Ishikawa (cell line): Measurements from ENCODE around the gene DENND4B.

Experiments used
- CEBPB ChIP-seq: IDR thresholded peaks from 2 replicates; pipeline ENCODE4 v1.6.1; 2012
- CREB1 ChIP-seq: IDR thresholded peaks from 2 replicates; pipeline ENCODE4 v1.6.1; 2012; ENCODE audit warnings: low read depth
- EGR1 ChIP-seq: IDR thresholded peaks from 2 replicates; pipeline ENCODE4 v1.6.1; 2012
- EP300 ChIP-seq: IDR thresholded peaks from 2 replicates; pipeline ENCODE4 v1.6.1; 2012; ENCODE audit warnings: borderline replicate concordance
- FOXM1 ChIP-seq: IDR thresholded peaks from 2 replicates; pipeline ENCODE4 v1.6.1; 2012; ENCODE audit warnings: low read depth, borderline replicate concordance
- MAX ChIP-seq: IDR thresholded peaks from 2 replicates; pipeline ENCODE4 v1.6.1; 2012
- NFIC ChIP-seq: IDR thresholded peaks from 2 replicates; pipeline ENCODE4 v1.6.1; 2012
- RAD21 ChIP-seq: IDR thresholded peaks from 2 replicates; pipeline ENCODE4 v1.6.1; 2012; ENCODE audit warnings: low read depth
- REST ChIP-seq: IDR thresholded peaks from 2 replicates; pipeline ENCODE4 v1.6.1; 2012; ENCODE audit warnings: low read depth, mild to moderate bottlenecking
- TAF1 ChIP-seq: IDR thresholded peaks from 2 replicates; pipeline ENCODE4 v1.6.1; 2012; ENCODE audit warnings: low read depth, mild to moderate bottlenecking
- TCF12 ChIP-seq: IDR thresholded peaks from 2 replicates; pipeline ENCODE4 v1.6.1; 2012; ENCODE audit warnings: low read depth
- TEAD4 ChIP-seq: IDR thresholded peaks from 2 replicates; pipeline ENCODE4 v1.6.1; 2012
- USF1 ChIP-seq: IDR thresholded peaks from 2 replicates; pipeline ENCODE4 v1.6.1; 2012
- YY1 ChIP-seq: IDR thresholded peaks from 2 replicates; pipeline ENCODE4 v1.6.1; 2012; ENCODE audit warnings: low read depth
- ZBTB7A ChIP-seq: IDR thresholded peaks from 2 replicates; pipeline ENCODE4 v1.6.1; 2012; ENCODE audit warnings: low read depth

DENND4B gene

GRCh38 chr1:153990468-153991150 is 44.1 kb upstream of the DENND4B start, which contains the start of gene RPS27:
Gene RPS27, plus strand, starts transcription at chr1:153990762. Its CDS starts 35 bp downstream, at chr1:153990797.
- TF ChIP-seq FOXM1: no peak
- TF ChIP-seq TCF12: peak; percentile 66
- TF ChIP-seq EP300: peak; percentile 24; the same call in 1 of the 2 replicates
- 0 out of 2 replicates have a peak, but pooled peaks have one; percentile 40 for TF ChIP-seq CEBPB
- TF ChIP-seq USF1: peak; percentile 39; the same call in 1 of the 2 replicates
- no peak for TF ChIP-seq RAD21
- peak; percentile 90 for TF ChIP-seq EGR1
- TF ChIP-seq TAF1: peak; percentile 96
- no peak for TF ChIP-seq NFIC
- 0 out of 2 replicates have a peak, but pooled peaks have one; percentile 46 for TF ChIP-seq ZBTB7A
- no peak for TF ChIP-seq REST
- peak; percentile 86 for TF ChIP-seq MAX
- peak; percentile 93 for TF ChIP-seq CREB1
- peak; percentile 49 for TF ChIP-seq TEAD4
- peak; percentile 99 for TF ChIP-seq YY1

GRCh38 chr1:153987621-153988020 is 41.1 kb upstream of the DENND4B start:
- TF ChIP-seq TAF1 (no peak), CEBPB (no peak), NFIC (no peak)

- TF ChIP-seq TCF12 (no peak), YY1 (no peak; the same call in 1 of the 2 replicates), TAF1 (no peak), CREB1 (no peak), EP300 (no peak), EGR1 (no peak)
Observed at GRCh38 chr1:153985941-153986761, 39.6 kb upstream of the DENND4B start, which contains the start of gene RAB13. Gene RAB13, minus strand, starts transcription at chr1:153986339. Its CDS starts 103 bp downstream, at chr1:153986236.

- TF ChIP-seq USF1: no peak
- no peak for TF ChIP-seq CEBPB
- no peak for TF ChIP-seq TEAD4
- no peak for TF ChIP-seq RAD21
- no peak for TF ChIP-seq TAF1
- no peak for TF ChIP-seq EGR1
- TF ChIP-seq NFIC: no peak
- no peak for TF ChIP-seq MAX
- TF ChIP-seq EP300: no peak
- no peak for TF ChIP-seq FOXM1
- no peak for TF ChIP-seq YY1
- no peak for TF ChIP-seq CREB1
- TF ChIP-seq TCF12: no peak
- no peak for TF ChIP-seq ZBTB7A
- no peak for TF ChIP-seq REST
Observed at GRCh38 chr1:153985341-153985912, 38.9 kb upstream of the DENND4B start.

- no peak for TF ChIP-seq RAD21
- no peak for TF ChIP-seq REST
- TF ChIP-seq USF1: no peak
- no peak for TF ChIP-seq TCF12
- no peak for TF ChIP-seq YY1
- no peak for TF ChIP-seq CEBPB
- no peak for TF ChIP-seq ZBTB7A
- no peak for TF ChIP-seq EGR1
- no peak for TF ChIP-seq FOXM1
Observed at GRCh38 chr1:153984123-153984894, 37.8 kb upstream of the DENND4B start.
